HepG2 (cell line): Measurements from ENCODE around the gene ARFGAP1.

Experiments
- ARNT ChIP-seq: fragments of 450-650 bp; IDR thresholded peaks from 2 replicates; pipeline ENCODE4 v1.6.1; 2017
- CTCF ChIP-seq: sonication (generic); formaldehyde crosslinking; IDR thresholded peaks from 2 replicates; pipeline ENCODE4 v1.5.0; 2020; ENCODE audit warnings: mild to moderate bottlenecking, missing genetic modification reagents, moderate library complexity
- EZH2 ChIP-seq: conservative IDR thresholded peaks from 2 replicates; pipeline ENCODE4 v1.6.1; 2012; ENCODE audit warnings: mild to moderate bottlenecking, low read depth, low read length, moderate library complexity
- GLI4 ChIP-seq: sonication (generic); formaldehyde crosslinking; IDR thresholded peaks from 2 replicates; pipeline ENCODE4 v1.5.1; 2020; ENCODE audit warnings: missing genetic modification reagents, mild to moderate bottlenecking, moderate library complexity, borderline replicate concordance
- HIC2 ChIP-seq: sonication (generic); formaldehyde crosslinking; IDR thresholded peaks from 2 replicates; pipeline ENCODE4 v1.9.0; 2022; ENCODE audit warnings: low read depth, missing genetic modification reagents
- NBN ChIP-seq: fragments of 450-650 bp; conservative IDR thresholded peaks from 2 replicates; pipeline ENCODE4 v1.6.1; 2017
- TAF1 ChIP-seq: sonication (generic); formaldehyde crosslinking; IDR thresholded peaks from 2 replicates; pipeline ENCODE4 v1.4.0; 2020; ENCODE audit warnings: missing genetic modification reagents
- ZNF552 ChIP-seq: sonication (generic); formaldehyde crosslinking; IDR thresholded peaks from 2 replicates; pipeline ENCODE4 v1.9.0; 2022; ENCODE audit warnings: missing genetic modification reagents, mild to moderate bottlenecking, borderline replicate concordance
- ZNF761 ChIP-seq: sonication (generic); formaldehyde crosslinking; conservative IDR thresholded peaks from 2 replicates; pipeline ENCODE4 v1.4.0; 2020; ENCODE audit warnings: mild to moderate bottlenecking, missing genetic modification reagents
- ZNF841 ChIP-seq: sonication (generic); formaldehyde crosslinking; IDR thresholded peaks from 2 replicates; pipeline ENCODE4 v1.8.1; 2023; ENCODE audit warnings: missing genetic modification reagents, borderline replicate concordance

- TF ChIP-seq CTCF (CRISPR knock-in tag) (no peak), GLI4 (CRISPR knock-in tag) (no peak), ZNF841 (no peak), HIC2 (CRISPR knock-in tag) (no peak), ZNF761 (no peak), ARNT (no peak), ZNF552 (CRISPR knock-in tag) (no peak), NBN (no peak), EZH2 (no peak), TAF1 (CRISPR knock-in tag) (no peak)
Observed at GRCh38 chr20:63315240-63315689, 42.7 kb downstream of the ARFGAP1 start.
